Psoas muscle (tissue), 8 donors: Measurements from ENCODE around the gene HACE1. TPM values are rescaled to one million over a fixed set of nuclear protein-coding genes. Genes with fewer than 3 reads are reported as not detected.

Experiments used
- ATAC-seq, 4 donors: fragments of 200-7000 bp; cut with Tn5 transposase; one replicate each; pipeline ENCODE4 v1.9.1; 2020; ENCODE audit warnings: moderate library complexity in 3 of 4, mild to moderate bottlenecking in 2 of 4
- DNase-seq, 2 donors: peaks; one replicate each; pipeline ENCODE4 v3.0.0-alpha.2; 2020
- H3K27ac ChIP-seq: fragments of 200-600 bp; one replicate; pipeline ENCODE4 v1.8.0; 2022
- H3K27me3 ChIP-seq, 3 donors: fragments of 200-600 bp in 1 of 3; one replicate each; pipeline versions ENCODE4 v1.6.1 to v1.8.0; 2013 to 2022; ENCODE audit warnings: low read length in 2 of 3, mild to moderate bottlenecking in 2 of 3, moderate library complexity in 1 of 3; ENCODE audit not compliant: insufficient read depth in 3 of 3
- H3K36me3 ChIP-seq, 2 donors: fragments of 200-600 bp in 1 of 2; one replicate each; pipeline versions ENCODE4 v1.6.1 to v1.8.0; 2013 to 2022; ENCODE audit warnings: low read depth in 1 of 2, mild to moderate bottlenecking in 1 of 2, moderate library complexity in 1 of 2; ENCODE audit not compliant: insufficient read depth in 1 of 2
- H3K4me1 ChIP-seq: fragments of 200-600 bp; one replicate; pipeline ENCODE4 v1.8.0; 2022
- H3K4me3 ChIP-seq: fragments of 200-600 bp; one replicate; pipeline ENCODE4 v1.8.0; 2022; ENCODE audit warnings: mild to moderate bottlenecking
- H3K9me3 ChIP-seq: fragments of 200-600 bp; one replicate; pipeline ENCODE4 v1.8.0; 2022
- WGBS, 3 donors: extraction: QIAGEN DNeasy Blood & Tissue Kit; methylation state at CpG; one replicate each; pipeline versions ENCODE4 v1.1.6 to v1.1.7; 2013; 5-methylcytosine and 5-hydroxymethylcytosine counted together
- intact Hi-C, 2 donors: fragments of 100-400 bp; cut with DNase I; formaldehyde crosslinking; loops; one replicate each; pipeline versions ENCODE4 v1.11.0 to v1.14.2; 2022
- polyA plus RNA-seq, 3 donors: library from polyadenylated mRNA; stranded (reverse); fragments of 200-250 nt; gene quantifications; one replicate each; pipeline ENCODE4 v1.2.3, GENCODE V29; 2013
- total RNA-seq, 4 donors: library from RNA; stranded (reverse); fragmentation: NEBNext Ultra II Directional in 2 of 4; extraction: Animal tissue kit (Norgen Biotek cat#: 25700) in 2 of 4; gene quantifications; one replicate each; pipeline versions ENCODE4 v1.2.1 to v1.2.4, GENCODE V29; 2021 to 2023
- TF ChIP-seq, protein P1 (sequence below): fragments of 200-600 bp; IDR thresholded peaks from one replicate; pipeline ENCODE4 v1.8.0; 2022; ENCODE audit warnings: antibody characterized with exemption
- donor health status: healthy with polysubstance abuse.
- donor health status: DM: no; HTN: no; CAD: no; lungs with moderate emphysema.
- donor health status: Bipolar disorder and iron deficiency.
- donor health status: healthy.
- donor health status: DM: yes; HTN: yes; CAD: no.
- donor health status: DM: no; HTN: no; CAD: no.
- donor health status: DM: no; HTN: no; CAD: no.
- donor health status: DM: yes; HTN: yes; CAD: no.

The HACE1 gene
- total and polyA plus RNA-seq, 7 donors: 2.5 to 4.8 (median 4.3) TPM

DNA sequence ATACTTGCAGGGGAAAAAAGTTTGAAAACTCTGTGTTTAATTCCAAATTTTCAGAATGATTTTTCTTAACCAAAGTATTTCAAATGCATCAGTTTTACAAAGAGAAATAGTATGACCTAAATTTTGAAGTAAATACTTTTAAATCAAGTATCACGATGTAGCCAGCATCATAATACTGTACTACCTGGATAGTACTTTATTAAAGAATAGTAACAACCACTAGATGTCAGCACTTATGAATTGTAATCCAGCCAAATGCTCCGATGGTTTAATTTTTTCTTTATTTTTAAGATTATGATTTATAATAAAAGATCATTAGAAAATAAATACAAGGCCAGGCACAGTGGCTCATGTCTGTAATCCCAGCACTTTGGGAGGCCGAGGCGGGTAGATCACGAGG is 37.2 kb upstream of the HACE1 start:
- 72 to 79% (median 78%) methylated on average over 5 of the region's 5 CpGs for WGBS, 3 donors

DNA sequence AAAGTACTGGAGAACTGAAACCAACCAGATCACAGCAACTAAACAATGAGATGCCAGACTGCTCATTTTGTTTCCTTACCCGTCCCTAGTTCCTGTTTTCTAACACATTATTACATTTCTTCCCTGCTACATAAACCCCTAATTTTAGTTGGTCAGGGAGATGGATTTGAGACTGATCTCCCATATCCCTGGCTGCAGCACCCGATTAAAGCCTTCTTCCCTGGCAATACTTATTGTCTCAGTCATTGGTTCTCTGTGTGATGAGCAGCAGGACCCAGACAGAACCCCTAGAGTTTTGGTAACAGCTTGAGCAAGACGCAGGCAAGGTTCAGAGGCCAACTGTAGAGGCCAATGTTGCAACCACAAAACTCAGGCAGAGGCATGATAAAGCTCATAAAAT is 28.3 kb upstream of the HACE1 start:
- Histone ChIP-seq H3K9me3 (no peaks in the 10 kb centered on the region), H3K27ac (no peak overlapping the region), H3K4me1 (no peaks in the 10 kb centered on the region), H3K4me3 (no peak overlapping the region), H3K27me3 (peaks cover 0 to 6% (median 0%) of the 10 kb centered on the region in 3 donors), H3K36me3 (no peaks in the 10 kb centered on the region)
- ATAC-seq: no peak
- WGBS, 3 donors: 75 to 89% (median 82%) methylated on average over 3 of the region's 3 CpGs
- TF ChIP-seq, protein P1, sequence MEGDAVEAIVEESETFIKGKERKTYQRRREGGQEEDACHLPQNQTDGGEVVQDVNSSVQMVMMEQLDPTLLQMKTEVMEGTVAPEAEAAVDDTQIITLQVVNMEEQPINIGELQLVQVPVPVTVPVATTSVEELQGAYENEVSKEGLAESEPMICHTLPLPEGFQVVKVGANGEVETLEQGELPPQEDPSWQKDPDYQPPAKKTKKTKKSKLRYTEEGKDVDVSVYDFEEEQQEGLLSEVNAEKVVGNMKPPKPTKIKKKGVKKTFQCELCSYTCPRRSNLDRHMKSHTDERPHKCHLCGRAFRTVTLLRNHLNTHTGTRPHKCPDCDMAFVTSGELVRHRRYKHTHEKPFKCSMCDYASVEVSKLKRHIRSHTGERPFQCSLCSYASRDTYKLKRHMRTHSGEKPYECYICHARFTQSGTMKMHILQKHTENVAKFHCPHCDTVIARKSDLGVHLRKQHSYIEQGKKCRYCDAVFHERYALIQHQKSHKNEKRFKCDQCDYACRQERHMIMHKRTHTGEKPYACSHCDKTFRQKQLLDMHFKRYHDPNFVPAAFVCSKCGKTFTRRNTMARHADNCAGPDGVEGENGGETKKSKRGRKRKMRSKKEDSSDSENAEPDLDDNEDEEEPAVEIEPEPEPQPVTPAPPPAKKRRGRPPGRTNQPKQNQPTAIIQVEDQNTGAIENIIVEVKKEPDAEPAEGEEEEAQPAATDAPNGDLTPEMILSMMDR: no peak
- intact Hi-C loops: no loop called here
- no peak for DNase-seq

More for the DNA sequence above, 37.2 kb upstream of the HACE1 start:
- TF ChIP-seq, protein P1: no peak
- intact Hi-C loops: no loop called here
- DNase-seq: no peak
- no peaks in the 10 kb centered on the region for H3K27me3 ChIP-seq
- no peak overlapping the region for H3K27ac ChIP-seq
- H3K9me3 ChIP-seq: no peaks in the 10 kb centered on the region
- H3K4me3 ChIP-seq: no peak overlapping the region
- no peak for ATAC-seq
- H3K36me3 ChIP-seq: no peaks in the 10 kb centered on the region
- no peaks in the 10 kb centered on the region for H3K4me1 ChIP-seq

DNA sequence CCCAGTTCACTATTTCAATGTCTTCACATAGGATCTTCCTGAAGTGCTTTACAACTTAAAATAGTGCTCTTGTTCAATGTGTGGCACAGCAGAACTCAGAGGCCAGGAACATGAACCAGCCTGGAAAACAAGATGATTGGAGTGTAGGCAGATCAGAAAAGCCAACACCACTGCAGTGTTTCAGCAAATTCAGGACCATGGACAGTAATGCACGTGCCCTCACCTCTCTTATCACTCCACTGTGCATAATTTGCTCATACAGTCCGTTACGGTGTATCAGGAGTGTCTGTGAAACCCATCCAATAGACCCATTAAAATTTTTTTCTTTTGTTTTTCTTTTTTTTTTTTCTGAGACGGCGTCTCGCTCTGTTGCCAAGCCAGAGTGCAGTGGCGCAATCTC is 27.6 kb upstream of the HACE1 start:
- TF ChIP-seq, protein P1: no peak
- no peak overlapping the region for H3K27ac ChIP-seq
- H3K4me1 ChIP-seq: no peaks in the 10 kb centered on the region
- DNase-seq (no peak), ATAC-seq (no peak)
- no peak overlapping the region for H3K4me3 ChIP-seq
- H3K27me3 ChIP-seq: peaks cover 0 to 6% (median 0%) of the 10 kb centered on the region in 3 donors
- WGBS, 3 donors: 46 to 55% (median 52%) methylated on average over 7 of the region's 7 CpGs
- H3K36me3 ChIP-seq: no peaks in the 10 kb centered on the region
- no peaks in the 10 kb centered on the region for H3K9me3 ChIP-seq
- intact Hi-C loops: no loop called here

DNA sequence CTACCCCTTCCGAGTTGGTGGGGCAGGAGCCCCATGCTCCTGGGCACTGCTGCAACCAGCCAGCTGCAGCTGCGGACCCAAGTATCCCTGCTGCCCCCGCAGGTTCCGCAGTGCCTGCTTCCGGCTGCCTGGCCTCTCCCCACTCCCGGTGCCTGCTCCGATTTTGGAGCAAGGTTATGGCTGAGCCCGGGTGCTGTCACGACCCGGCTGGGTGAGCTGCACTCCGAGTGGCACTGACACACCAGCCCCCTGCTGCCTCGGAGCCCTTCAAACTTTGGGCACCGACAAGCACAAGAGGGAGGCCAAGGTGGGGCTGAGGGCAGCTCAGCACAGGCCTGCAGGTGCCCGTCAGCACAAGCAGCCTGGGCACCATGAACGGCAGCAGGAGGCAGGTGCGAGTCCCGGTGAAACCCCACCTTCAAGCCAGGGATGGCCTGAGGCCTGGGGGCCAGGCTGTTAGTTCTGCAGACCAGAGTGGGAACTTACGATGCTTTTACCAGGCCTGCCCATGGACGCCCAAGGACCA is 25.9 kb upstream of the HACE1 start:
- TF ChIP-seq, protein P1: no peak

More for the DNA sequence above, 25.9 kb upstream of the HACE1 start:
- Histone ChIP-seq H3K9me3 (no peaks in the 10 kb centered on the region), H3K27ac (no peak overlapping the region), H3K36me3 (no peaks in the 10 kb centered on the region), H3K4me1 (no peaks in the 10 kb centered on the region), H3K4me3 (no peak overlapping the region), H3K27me3 (peaks cover 0 to 6% (median 0%) of the 10 kb centered on the region in 3 donors)
- no peak for DNase-seq
- WGBS, 3 donors: 52 to 60% (median 57%) methylated on average over 19 of the region's 19 CpGs
- intact Hi-C loops: no loop called here
- no peak for ATAC-seq
